ENCODE data around the gene MRPL28.
A peak's percentile ranks its signal among the peaks of the same experiment; 100 is the strongest.
"Not testable (repeated sequence)": the region's sequence is repeated elsewhere in the genome, so short reads cannot be mapped to it uniquely, and the experiment has no call there.

Gene MRPL28

DNA sequence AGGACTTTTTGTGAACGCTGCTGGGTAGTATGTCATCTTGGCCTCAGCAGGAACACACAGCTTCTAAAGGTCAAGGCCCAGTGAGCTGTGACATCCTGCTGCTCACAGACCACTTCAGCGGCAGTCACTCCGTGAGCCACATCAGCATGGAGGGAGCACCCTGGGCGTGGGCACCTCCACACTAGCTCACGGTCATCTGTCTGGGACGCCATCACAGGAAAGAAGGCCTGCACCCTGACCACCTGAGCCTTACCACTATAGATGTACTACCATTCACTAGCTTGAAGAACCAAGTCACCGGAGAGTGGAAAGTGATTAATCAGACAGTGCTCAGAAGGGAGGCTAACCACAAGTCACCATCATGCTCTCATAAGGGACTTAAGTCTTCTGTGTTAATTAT, 21.1 kb downstream of the MRPL28 start:
- H3K27ac ChIP-seq = no peak overlapping the region
- no peak overlapping the region for H3K4me3 ChIP-seq

- H3K27ac ChIP-seq = not testable (repeated sequence)
Observed at GRCh38 chr16:348495-348894, 21.8 kb downstream of the MRPL28 start.

GRCh38 chr16:347203-347602, 23.1 kb downstream of the MRPL28 start:
- Histone ChIP-seq H3K4me3 (no peak overlapping the region), H3K27ac (peak overlapping the region in 1 of 21 experiments; percentile 12)

More at GRCh38 chr16:348495-348894, 21.8 kb downstream of the MRPL28 start:
- not testable (repeated sequence) for H3K4me3 ChIP-seq

- H3K4me3 ChIP-seq = no peak overlapping the region
- no peak overlapping the region for H3K27ac ChIP-seq
Observed at GRCh38 chr16:346587-346986, 23.8 kb downstream of the MRPL28 start.

DNA sequence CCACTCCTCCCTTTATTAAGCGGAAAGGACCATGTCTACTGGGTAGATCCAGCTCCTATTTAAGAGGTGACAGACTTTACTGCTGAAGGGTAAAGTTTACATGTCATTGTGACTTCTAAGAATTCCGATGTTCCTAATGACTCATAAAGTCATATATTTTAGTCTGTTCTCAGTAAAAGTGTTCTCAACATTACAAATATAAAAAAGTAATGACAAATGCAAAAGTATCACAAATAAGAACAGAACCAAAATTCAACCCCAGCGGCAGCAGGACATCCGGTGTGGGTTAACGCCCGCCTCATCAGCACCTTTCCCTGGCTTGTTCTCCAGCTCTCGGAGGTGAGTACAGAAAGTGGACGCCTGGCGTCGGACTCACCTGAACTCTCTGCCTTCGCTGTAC, 24.6 kb downstream of the MRPL28 start:
- Histone ChIP-seq H3K27ac (no peak overlapping the region), H3K4me3 (no peak overlapping the region)

DNA sequence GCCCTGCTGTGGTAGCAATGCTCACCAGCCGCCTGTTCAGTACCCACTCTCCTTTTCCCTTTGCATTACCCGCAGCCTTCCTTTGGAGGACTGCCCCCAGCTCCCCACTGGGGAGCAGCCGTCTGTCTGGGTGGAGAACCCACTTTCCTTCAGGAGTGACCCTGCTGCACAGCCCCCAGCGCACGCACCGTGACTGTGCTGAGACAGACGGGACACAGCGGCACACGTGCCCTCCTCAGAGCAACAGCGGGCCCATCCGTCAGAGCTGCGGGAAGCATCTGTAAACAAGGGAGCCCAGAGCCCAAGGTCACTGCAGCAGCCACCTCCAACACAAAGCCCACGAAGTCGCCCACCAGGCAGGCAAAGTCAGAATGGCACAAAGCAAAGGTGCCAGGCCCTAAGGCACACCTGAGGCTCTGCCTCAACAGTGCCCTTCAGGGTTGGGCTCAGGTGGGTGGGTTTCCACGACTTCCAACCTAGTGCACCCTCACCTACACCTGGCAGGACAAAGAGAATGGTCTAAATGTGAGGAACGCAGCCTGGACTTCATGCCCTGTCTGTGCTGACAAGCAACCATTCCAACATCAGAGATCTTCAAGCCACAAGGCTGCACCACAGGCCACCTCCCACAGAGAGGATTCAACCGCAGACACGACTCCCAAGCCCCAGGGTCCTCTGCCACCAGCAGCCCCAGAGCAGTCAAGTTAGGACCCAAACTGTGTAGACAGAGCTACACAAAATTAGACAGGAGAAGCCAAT, 27.7 kb downstream of the MRPL28 start:
- H3K4me3 ChIP-seq = no peak overlapping the region
- no peak overlapping the region for H3K27ac ChIP-seq

- not testable (repeated sequence) for H3K4me3 ChIP-seq, H3K27ac ChIP-seq
Observed at GRCh38 chr16:341974-342336, 28.4 kb downstream of the MRPL28 start.

- H3K4me3 ChIP-seq, H3K27ac ChIP-seq: not testable (repeated sequence)
Observed at GRCh38 chr16:341095-341973, 29.0 kb downstream of the MRPL28 start.

DNA sequence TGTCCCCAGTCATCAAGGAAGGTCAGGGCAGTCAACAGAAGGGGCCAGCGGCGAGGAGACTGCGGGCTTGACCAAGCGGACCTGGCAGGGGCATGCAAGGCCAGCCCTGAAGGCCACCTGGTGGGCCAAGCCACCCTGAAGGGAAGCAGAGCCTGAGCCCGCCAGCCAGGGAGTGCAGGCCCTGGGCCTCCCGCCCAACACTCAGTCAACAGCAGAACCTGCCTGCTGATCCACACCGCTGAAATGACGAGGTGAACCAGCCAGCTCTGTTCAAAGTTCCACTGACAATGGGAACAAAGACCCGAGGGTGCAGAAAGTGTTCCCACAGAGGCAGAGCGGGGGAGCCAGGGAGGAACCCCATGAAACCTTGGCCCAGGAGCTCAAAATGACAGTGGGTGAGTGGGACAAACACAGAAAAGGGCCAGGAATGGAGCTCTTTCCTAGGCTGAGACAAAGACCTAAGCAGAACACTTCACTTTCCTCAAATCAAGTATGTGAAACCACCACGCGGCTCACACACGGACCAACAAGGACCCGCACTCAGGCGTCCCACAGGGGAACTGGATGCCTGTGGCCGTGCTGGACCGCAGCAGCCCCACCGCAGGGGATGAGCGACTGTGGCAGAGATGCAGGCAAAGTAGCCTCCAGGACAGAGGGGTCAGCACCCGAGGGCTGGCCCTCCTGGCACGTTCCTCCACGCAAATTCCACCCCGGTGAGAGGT, 29.8 kb downstream of the MRPL28 start:
- no peak overlapping the region for H3K4me3 ChIP-seq
- no peak overlapping the region for H3K27ac ChIP-seq

GRCh38 chr16:339680-340079, 30.7 kb downstream of the MRPL28 start:
- Histone ChIP-seq H3K4me3 (no peak overlapping the region), H3K27ac (no peak overlapping the region)

DNA sequence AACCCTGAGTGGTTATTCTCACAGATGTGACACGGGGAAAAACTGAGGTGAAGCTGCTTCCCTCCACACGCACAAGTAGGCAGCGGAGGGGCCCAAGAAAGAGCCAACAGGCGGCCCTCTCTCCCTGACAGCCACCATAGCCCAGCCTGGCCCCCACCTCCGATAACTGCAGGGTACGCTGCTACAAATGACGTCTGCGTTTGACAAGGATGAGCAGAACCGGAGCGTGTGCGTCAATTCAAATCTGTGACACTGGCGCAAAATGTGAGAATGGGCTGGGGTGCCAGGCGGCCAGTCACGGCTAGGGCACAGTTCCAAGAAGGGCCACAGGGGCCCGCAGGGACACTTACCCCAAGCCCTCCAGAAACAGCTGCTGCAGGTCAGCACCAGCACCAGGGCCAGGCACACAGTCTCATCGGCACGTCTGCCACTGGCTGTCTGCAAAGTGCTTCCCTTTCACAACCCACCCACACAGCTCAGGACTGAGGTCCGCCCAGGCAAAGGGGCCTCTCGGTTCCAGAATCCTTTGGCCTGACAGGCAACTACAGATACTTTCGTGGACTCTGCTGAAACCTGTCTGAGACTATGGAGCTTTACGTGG, 32.3 kb downstream of the MRPL28 start:
- no peak overlapping the region for H3K27ac ChIP-seq
- H3K4me3 ChIP-seq = no peak overlapping the region

DNA sequence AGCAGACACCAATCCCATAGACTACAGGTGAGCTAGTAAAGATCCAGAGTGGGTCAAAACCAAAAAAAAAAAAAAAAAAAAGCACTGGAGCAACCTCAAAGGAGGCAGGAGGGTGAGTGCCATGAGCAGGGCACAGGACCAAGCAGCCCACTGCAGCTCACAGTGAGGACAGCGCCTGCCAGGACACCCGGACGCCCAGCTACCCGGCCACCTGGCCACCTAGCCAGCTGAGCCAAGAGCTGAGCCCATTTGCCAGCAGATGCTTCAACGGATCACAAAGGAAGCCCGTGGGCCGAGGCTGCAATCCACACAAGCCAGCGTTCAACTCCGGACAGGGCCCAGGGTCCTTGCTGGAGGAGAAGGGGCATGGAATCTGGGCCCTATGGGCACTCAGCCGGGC, 32.9 kb downstream of the MRPL28 start:
- Histone ChIP-seq H3K27ac (no peak overlapping the region), H3K4me3 (no peak overlapping the region)

DNA sequence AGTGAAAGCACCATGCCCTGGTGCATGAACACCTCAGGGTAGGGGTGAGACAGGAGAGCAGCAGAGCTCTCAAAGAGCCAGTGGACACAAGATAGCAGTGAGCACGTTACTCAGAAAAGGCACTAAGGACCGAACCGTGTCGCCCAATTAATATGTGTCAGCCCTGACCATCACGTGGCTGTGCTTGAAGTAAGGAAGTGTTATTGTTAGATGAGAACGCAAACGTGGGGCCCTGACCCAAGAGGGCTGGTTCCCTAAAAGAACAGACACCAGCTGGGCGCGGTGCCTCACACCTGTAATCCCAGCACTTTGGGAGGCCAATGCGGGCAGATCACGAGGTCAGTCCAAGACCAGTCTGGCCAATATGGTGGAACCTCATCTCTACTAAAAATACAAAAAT, 34.1 kb downstream of the MRPL28 start:
- H3K27ac ChIP-seq = no peak overlapping the region
- no peak overlapping the region for H3K4me3 ChIP-seq

DNA sequence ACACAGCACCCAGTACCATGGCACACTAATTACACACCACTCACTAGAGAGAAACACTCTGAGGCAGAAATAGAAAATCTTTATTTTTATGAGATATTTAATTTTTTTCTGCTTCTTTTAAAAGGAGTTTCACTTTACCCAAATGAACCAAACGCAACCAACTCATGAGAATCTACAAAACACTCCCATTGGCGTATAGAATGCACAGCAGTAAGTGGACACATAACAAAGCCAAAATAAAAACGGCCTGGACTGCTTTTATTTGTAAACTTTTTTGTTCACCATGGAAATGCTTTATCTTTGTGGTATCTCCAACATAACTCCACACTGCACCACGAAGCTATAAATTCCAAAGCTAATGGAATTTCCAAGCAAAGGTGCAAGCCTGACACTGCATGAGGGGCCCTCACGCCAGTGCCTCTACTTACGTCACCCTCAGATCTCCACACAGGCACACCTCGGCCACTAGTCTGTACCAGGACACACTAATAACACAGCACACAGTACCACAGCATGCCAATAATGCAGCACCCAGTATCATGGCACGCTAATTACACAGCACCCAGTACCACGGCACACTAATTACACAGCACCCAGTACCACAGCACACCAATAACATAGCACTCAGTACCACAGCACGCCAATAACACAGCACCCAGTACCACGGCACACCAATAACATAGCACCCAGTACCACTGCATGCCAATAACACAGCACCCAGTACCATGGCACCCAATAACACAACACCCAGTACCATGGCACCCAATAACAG, 35.3 kb downstream of the MRPL28 start:
- H3K4me3 ChIP-seq, H3K27ac ChIP-seq: not testable (repeated sequence)

GRCh38 chr16:334164-334832, 36.0 kb downstream of the MRPL28 start:
- not testable (repeated sequence) for H3K4me3 ChIP-seq

DNA sequence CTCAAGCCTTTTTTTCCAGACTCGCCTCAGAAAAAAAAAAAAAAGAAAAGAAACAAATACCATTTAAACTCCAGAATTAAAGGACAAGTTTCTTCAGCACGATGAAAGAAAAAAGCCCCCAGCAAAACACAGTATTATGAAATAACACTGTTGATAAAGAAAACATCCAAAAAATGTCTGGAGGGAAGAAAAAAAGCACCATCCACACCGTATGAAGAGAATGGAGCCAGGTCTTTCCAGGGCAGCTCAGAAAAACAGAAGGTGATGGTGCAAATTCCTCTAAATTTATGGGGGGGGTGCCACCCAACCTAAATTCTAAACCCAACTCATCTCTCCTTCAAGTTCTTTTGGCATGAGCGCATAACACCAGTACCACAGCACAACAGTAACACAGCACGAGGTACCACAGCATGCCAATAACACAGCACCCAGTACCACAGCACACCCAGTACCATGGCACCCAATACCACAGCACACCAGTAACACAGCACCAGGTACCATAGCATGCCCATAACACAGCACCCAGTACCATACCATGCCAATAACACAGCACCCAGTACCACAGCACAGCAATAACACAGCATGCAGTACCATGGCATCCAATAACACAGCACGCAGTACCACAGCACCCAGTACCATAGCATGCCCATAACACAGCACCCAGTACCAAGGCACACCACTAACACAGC, 36.8 kb downstream of the MRPL28 start:
- no peak overlapping the region for H3K4me3 ChIP-seq
- no peak overlapping the region for H3K27ac ChIP-seq

More at GRCh38 chr16:334164-334832, 36.0 kb downstream of the MRPL28 start:
- not testable (repeated sequence) for H3K27ac ChIP-seq

DNA sequence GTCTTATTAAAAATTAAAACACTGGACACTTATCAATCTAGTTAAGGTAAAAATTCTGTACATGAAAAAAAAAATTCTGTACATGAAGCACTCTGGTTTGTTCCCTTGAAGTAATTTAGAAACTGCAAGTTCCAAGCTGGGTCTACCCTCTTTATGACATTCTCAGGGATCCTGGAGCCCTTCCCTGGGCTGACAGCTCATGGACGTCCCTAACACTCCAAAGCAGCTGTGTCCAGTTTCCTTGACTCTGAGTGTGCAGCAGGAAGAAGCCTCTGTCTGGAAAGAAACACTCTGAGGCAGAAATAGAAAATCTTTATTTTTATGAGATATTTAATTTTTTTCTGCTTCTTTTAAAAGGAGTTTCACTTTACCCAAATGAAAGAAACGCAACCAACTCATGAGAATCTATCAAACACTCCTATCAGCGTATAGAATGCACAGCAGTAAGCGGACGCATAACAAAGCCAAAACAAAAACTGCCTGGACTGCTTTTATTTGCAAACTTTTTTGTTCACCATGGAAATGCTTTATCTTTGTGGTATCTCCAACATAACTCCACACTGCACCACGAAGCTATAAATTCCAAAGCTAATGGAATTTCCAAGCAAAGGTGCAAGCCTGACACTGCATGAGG, 39.0 kb downstream of the MRPL28 start:
- not testable (repeated sequence) for H3K27ac ChIP-seq, H3K4me3 ChIP-seq

GRCh38 chr16:330741-331140, 39.6 kb downstream of the MRPL28 start:
- no peak overlapping the region for H3K4me3 ChIP-seq
- H3K27ac ChIP-seq = no peak overlapping the region
